HG03575 (cell line): Measurements from ENCODE around the gene RNF215.

Source experiments
- ATAC-seq: cut with Tn5 transposase; IDR thresholded peaks from one replicate; pipeline ENCODE4 v1.9.1; 2021; ENCODE audit not compliant: unreplicated experiment, insufficient number of reproducible peaks, low FRiP score; ENCODE audit errors: extremely low read depth

RNF215 gene

GRCh38 chr22:30386960-30387827 lies at the start of gene RNF215:
Gene RNF215 (minus strand): TSS chr22:30387411. CDS start chr22:30387313, 98 bp downstream.
- no peak for ATAC-seq

DNA sequence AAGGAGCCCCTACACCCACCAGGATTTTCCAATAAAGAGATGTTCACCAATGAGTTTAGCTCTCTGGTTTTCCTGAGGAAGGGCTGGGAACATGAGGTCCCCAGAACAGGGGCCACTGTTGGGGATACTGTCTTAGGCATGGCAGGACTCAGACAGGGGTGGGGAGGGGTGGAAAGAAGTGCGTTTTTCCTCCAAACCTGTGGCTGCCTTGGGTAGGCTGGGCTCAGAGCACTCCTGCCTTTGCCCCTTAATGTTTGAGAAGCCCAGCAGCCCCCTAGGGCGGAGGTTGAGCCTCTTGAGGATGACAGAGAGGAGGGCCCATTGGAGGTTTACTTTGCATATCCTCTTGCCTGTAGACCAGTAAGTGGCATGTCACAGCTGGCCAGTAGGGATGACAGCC lies 49.0 kb upstream of the RNF215 start:
- ATAC-seq: no peak

GRCh38 chr22:30435674-30436126 lies 48.5 kb upstream of the RNF215 start:
- ATAC-seq: no peak

DNA sequence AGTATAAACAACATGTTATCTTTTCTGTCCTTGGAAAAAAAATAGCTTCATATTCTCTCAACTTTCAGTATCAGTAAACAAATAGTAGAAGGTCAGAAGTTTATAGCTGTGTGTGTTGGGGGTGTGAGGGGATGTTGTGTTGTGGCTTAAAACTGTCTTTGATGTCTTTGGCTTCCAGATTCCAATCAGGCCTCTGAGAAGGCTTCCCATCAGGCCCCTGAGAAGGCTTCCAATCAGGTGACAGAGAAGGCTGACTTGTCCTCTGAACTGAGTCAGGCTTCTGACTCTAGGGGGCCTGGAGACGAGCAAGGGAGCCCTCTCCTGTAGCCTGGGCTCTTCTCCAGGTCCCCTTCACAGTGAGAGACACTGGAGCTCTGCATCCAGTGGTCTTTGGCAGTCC lies 47.6 kb upstream of the RNF215 start:
- no peak for ATAC-seq

GRCh38 chr22:30433773-30434172 lies 46.6 kb upstream of the RNF215 start:
- no peak for ATAC-seq

- ATAC-seq: no peak
Observed at GRCh38 chr22:30433227-30433626, 46.0 kb upstream of the RNF215 start.

DNA sequence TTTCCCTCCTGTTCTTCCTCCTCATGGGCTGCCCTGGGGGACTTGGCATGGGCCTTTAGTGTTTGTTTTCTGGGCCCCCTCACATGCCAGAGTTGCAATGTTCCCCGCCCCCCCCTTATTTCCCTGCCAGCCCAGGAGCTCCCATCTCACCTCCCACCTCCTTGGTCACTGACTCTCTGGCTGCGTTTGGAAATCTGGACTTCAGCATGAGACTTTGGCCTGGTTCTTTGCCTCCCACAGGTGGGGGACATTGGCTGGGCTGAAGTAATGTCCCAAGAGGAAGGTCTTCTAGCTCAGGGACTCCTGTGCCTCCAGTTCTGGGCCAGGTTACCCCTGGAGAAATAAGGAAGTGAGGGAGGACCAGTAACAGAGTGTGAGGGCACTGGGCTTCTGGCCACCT lies 45.3 kb upstream of the RNF215 start:
- no peak for ATAC-seq

DNA sequence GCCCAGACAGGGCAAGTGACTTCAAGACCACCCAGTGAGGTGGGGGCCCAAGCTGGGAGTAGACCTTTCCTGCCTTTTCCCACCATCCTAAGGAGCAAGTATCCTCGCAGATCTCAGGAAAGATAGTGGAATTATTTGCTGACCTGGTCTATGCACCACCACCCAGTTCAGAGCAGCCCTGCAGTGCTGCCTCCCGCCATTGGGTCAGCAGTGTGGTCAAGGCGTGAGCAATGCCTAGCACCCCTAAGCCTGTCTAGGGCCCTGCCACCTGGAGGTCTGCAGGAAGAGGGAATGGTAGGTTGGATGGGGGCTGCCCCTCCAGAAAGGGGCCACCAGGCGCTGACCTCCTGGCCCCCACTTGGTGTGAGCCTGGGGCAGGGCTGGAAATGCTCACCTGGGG lies 44.9 kb upstream of the RNF215 start:
- no peak for ATAC-seq

GRCh38 chr22:30430933-30431332 lies 43.7 kb upstream of the RNF215 start:
- no peak for ATAC-seq

GRCh38 chr22:30429887-30430286 lies 42.7 kb upstream of the RNF215 start:
- no peak for ATAC-seq

- ATAC-seq: no peak
Observed at GRCh38 chr22:30427871-30428270, 40.7 kb upstream of the RNF215 start.

DNA sequence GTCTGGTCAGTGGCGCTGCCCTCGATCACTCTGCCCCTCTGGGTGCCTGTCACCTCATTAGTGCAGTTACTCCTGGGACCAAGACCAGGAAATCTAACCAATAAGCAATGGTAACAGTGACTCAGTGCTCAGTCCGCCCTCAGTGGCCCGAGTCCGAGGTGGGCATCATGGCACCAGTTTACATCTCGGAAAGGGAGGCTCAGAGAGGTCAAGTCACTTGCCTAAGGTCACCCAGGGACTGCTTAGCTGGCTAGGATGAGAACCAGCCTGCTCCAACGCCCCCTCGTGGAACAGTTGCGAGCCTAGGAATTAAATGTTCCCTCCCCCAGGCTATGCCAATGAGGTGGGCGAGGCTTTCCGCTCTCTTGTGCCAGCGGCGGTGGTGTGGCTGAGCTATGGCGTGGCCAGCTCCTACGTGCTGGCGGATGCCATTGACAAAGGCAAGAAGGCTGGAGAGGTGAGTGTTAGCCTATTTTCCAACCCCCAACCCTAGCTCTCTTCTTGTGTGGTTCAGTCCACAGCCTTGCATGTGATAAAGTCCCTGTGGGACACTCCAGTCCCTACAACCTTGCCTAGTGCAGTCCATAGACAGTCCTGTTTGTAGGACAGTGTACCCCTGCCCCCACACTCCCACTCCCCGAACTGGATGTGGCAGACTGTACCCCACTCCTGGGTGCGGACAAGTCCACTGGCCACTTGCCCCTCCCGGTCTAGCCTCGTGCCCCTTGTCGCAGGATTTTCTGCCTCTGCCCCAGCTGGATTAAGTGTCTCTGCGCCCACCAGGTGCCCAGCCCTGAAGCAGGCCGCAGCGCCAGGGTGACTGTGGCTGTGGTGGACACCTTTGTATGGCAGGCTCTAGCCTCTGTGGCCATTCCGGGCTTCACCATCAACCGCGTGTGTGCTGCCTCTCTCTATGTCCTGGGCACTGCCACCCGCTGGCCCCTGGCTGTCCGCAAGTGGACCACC lies 39.5 kb upstream of the RNF215 start:
- no peak for ATAC-seq

- ATAC-seq: no peak
Observed at GRCh38 chr22:30425616-30426387, 38.6 kb upstream of the RNF215 start, which contains the start of gene MTFP1. Gene MTFP1 (plus strand): TSS chr22:30425768. CDS start chr22:30425880, 112 bp downstream.

- ATAC-seq: no peak
Observed at GRCh38 chr22:30425327-30425615, 38.1 kb upstream of the RNF215 start.

- no peak for ATAC-seq
Observed at GRCh38 chr22:30424534-30425326, 37.5 kb upstream of the RNF215 start.

- ATAC-seq: peak; percentile 74
Observed at GRCh38 chr22:30423959-30424533, 36.8 kb upstream of the RNF215 start.

- no peak for ATAC-seq
Observed at GRCh38 chr22:30423301-30423958, 36.2 kb upstream of the RNF215 start.
